ENCODE data around the gene ZFC3H1. TPM values are rescaled to one million over a fixed set of nuclear protein-coding genes. Genes with fewer than 3 reads are reported as not detected.

The ZFC3H1 gene
- total RNA-seq, 2 experiments from 2014 or later, result 31.1 to 66.8 TPM

- ChIA-PET CTCF (ENCODE audit: unreplicated experiment) (no interaction called here), POLR2A (interaction anchor here (0.6 to 1.9 kb wide), 3 partner anchors 12 to 29 kb away, joined by 3 to 5 read pairs (median 4); no protein-coding TSS in a partner anchor)
- Histone ChIP-seq H3K9me2 (ENCODE audit: insufficient read depth, low read length) (no peaks in the 10 kb centered on the region), H4K20me1 (ENCODE audit: insufficient read depth, low read length) (no peaks in the 10 kb centered on the region), H3K79me2 (ENCODE audit: insufficient read depth, low read depth, low read length) (no peaks in the 10 kb centered on the region), H3K4me3 (ENCODE audit: low read depth, low read length, poor library complexity, severe bottlenecking) (no peak overlapping the region), H3K27ac (ENCODE audit: low read depth, low read length, poor library complexity, severe bottlenecking) (no peak overlapping the region), H3K36me3 (ENCODE audit: insufficient read depth, low read length) (no peaks in the 10 kb centered on the region), H3K9me3 (ENCODE audit: low read length) (no peaks in the 10 kb centered on the region), H3K4me2 (ENCODE audit: low read length) (no peak overlapping the region), H3K4me1 (ENCODE audit: insufficient read depth, low read length, poor library complexity, severe bottlenecking) (no peaks in the 10 kb centered on the region), H2AFZ (ENCODE audit: low read length) (no peak overlapping the region)
- intact Hi-C loops (cut with micrococcal nuclease; ENCODE audit: unreplicated experiment), result no loop called here
- TF ChIP-seq EZH2phosphoT487 (IDR thresholded peaks at IDR 0.05; ENCODE audit: borderline replicate concordance, low read depth, low read length), result no peak
- no peak for TF ChIP-seq CTCF (conservative IDR thresholded peaks at IDR 0.05; ENCODE audit: low read length)
- BruUV-seq (replicated peaks), result no TSS peak
- no peak for DNase-seq (ENCODE audit: low spot score)
These were observed 69.3 kb downstream of the ZFC3H1 start for GRCh38 chr12:71594214-71594948.

GRCh38 chr12:71592841-71593240 is 70.8 kb downstream of the ZFC3H1 start:
- TF ChIP-seq CTCF (conservative IDR thresholded peaks at IDR 0.05; ENCODE audit: low read length), result no peak
- TF ChIP-seq EZH2phosphoT487 (IDR thresholded peaks at IDR 0.05; ENCODE audit: borderline replicate concordance, low read depth, low read length), result no peak
- Histone ChIP-seq H2AFZ (ENCODE audit: low read length) (no peak overlapping the region), H3K9me3 (ENCODE audit: low read length) (no peaks in the 10 kb centered on the region), H3K4me2 (ENCODE audit: low read length) (no peak overlapping the region), H4K20me1 (ENCODE audit: insufficient read depth, low read length) (no peaks in the 10 kb centered on the region), H3K27ac (ENCODE audit: low read depth, low read length, poor library complexity, severe bottlenecking) (no peak overlapping the region), H3K4me3 (ENCODE audit: low read depth, low read length, poor library complexity, severe bottlenecking) (no peak overlapping the region), H3K4me1 (ENCODE audit: insufficient read depth, low read length, poor library complexity, severe bottlenecking) (no peaks in the 10 kb centered on the region), H3K36me3 (ENCODE audit: insufficient read depth, low read length) (no peaks in the 10 kb centered on the region), H3K9me2 (ENCODE audit: insufficient read depth, low read length) (no peaks in the 10 kb centered on the region), H3K79me2 (ENCODE audit: insufficient read depth, low read depth, low read length) (no peaks in the 10 kb centered on the region)
- BruUV-seq (replicated peaks), result no TSS peak
- ChIA-PET POLR2A (no interaction called here), CTCF (ENCODE audit: unreplicated experiment) (no interaction called here)
- DNase-seq (ENCODE audit: low spot score), result no peak
- intact Hi-C loops (cut with micrococcal nuclease; ENCODE audit: unreplicated experiment), result no loop called here

- CTCF ChIA-PET (ENCODE audit: unreplicated experiment), result no interaction called here
- no peaks in the 10 kb centered on the region for H3K36me3 ChIP-seq (ENCODE audit: insufficient read depth, low read length)
- no peaks in the 10 kb centered on the region for H3K4me1 ChIP-seq (ENCODE audit: insufficient read depth, low read length, poor library complexity, severe bottlenecking)
- H3K79me2 ChIP-seq (ENCODE audit: insufficient read depth, low read depth, low read length), result no peaks in the 10 kb centered on the region
- no peak overlapping the region for H2AFZ ChIP-seq (ENCODE audit: low read length)
- intact Hi-C loops (cut with micrococcal nuclease; ENCODE audit: unreplicated experiment), result no loop called here
- no peaks in the 10 kb centered on the region for H3K9me2 ChIP-seq (ENCODE audit: insufficient read depth, low read length)
- H3K27ac ChIP-seq (ENCODE audit: low read depth, low read length, poor library complexity, severe bottlenecking), result no peak overlapping the region
- TF ChIP-seq EZH2phosphoT487 (IDR thresholded peaks at IDR 0.05; ENCODE audit: borderline replicate concordance, low read depth, low read length) (no peak), CTCF (conservative IDR thresholded peaks at IDR 0.05; ENCODE audit: low read length) (no peak)
- BruUV-seq (replicated peaks), result no TSS peak
- no peaks in the 10 kb centered on the region for H4K20me1 ChIP-seq (ENCODE audit: insufficient read depth, low read length)
- POLR2A ChIA-PET, result interaction anchor here (0.8 kb wide), 1 partner anchor 929 kb away, joined by 3 read pairs; no protein-coding TSS in a partner anchor
- H3K4me2 ChIP-seq (ENCODE audit: low read length), result no peak overlapping the region
- no peak for DNase-seq (ENCODE audit: low spot score)
- H3K4me3 ChIP-seq (ENCODE audit: low read depth, low read length, poor library complexity, severe bottlenecking), result no peak overlapping the region
- H3K9me3 ChIP-seq (ENCODE audit: low read length), result no peaks in the 10 kb centered on the region
These were observed 72.0 kb downstream of the ZFC3H1 start for GRCh38 chr12:71591601-71592000.

Measured in OCI-LY7 (cell line).